ENCODE data around the gene PRDM16.

PRDM16 gene

DNA sequence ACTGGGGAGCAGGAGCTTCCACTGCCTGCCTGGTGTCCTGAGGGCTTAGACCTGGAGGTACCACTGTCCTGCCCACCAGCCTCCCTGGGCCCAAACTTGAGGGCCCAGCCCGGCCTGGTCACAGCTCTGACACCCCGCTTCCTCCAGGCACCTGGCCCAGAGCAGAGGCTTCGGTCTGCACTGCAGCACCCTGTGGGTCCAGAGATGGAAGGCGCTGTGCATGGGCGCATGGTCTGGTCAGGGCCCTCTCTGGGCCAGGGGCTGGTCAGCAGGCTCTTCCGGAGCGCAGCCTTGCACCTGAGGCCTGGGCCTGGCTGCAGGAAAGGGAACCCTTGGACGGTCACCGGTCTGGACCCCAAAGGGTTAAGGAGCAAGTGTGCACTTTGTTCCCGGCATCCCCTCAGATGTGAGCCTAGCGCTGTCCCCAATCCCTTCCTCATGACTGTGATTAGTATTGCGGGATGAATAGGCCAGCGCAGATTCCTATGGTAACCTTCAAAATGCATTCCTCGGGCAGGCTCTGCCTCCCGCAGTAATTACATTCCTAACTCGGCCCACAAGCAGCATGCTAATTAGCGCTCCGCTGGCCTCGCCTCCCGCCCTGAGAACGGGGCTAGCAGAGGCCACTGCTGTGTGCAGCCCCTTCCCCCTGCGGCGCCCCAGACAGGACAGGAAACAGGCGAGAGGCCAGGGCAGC is 36.3 kb downstream of the PRDM16 start:
- DNase-seq, result peak in 4 of 14 donors; percentile 11 to 27 (median 20)

DNA sequence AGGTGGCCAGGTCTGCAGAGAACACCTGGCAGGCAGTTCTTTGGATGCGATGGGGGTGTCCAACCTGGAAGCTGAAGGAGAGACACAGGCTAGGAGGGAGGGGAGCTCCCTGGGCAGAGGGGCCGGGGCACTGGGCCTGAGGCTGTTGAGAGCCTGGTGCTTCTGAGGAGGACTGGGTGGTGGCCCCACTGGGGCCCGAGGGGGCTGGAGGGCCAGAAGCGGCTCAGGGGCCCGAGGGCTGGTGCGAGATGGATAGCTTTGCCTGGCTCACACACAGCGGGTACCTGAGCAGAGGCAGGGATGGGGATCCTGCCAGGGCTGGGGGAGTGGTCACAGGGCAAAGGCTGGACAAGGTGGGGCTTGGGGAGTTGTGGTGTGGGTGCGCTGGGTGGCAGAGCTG is 37.2 kb downstream of the PRDM16 start:
- DNase-seq, result no peak

GRCh38 chr1:3107201-3107600 is 38.2 kb downstream of the PRDM16 start:
- no peak for DNase-seq

DNA sequence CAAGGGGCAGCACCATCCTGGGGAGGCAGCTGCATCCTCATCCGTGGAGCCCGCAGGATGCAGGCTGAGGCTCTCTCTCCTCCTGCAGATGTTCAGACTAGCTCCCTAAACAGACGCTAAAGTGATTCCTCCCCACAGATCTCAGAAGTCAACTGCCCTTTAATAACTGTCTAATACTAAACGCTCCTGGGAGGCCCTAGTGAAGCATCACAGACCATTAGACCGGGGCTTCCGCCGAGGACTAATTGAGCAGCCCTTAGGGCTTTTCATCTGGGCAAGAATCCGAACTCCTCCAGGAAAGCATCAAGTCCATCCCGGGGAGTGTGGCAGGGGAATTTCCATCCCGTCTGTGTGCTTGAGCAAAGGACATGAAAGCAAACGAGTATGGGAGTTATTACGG is 40.4 kb downstream of the PRDM16 start:
- DNase-seq, result no peak

GRCh38 chr1:3111348-3112021 is 42.5 kb downstream of the PRDM16 start:
- DNase-seq, result no peak

- no peak for DNase-seq
These were observed 43.5 kb downstream of the PRDM16 start for GRCh38 chr1:3112526-3112925.

GRCh38 chr1:3113047-3113740 is 44.2 kb downstream of the PRDM16 start:
- DNase-seq, result no peak

GRCh38 chr1:3113741-3114056 is 44.7 kb downstream of the PRDM16 start:
- no peak for DNase-seq

- DNase-seq, result no peak
These were observed 45.2 kb downstream of the PRDM16 start for GRCh38 chr1:3114131-3114744.

- no peak for DNase-seq
These were observed 45.8 kb downstream of the PRDM16 start for GRCh38 chr1:3114846-3115245.

DNA sequence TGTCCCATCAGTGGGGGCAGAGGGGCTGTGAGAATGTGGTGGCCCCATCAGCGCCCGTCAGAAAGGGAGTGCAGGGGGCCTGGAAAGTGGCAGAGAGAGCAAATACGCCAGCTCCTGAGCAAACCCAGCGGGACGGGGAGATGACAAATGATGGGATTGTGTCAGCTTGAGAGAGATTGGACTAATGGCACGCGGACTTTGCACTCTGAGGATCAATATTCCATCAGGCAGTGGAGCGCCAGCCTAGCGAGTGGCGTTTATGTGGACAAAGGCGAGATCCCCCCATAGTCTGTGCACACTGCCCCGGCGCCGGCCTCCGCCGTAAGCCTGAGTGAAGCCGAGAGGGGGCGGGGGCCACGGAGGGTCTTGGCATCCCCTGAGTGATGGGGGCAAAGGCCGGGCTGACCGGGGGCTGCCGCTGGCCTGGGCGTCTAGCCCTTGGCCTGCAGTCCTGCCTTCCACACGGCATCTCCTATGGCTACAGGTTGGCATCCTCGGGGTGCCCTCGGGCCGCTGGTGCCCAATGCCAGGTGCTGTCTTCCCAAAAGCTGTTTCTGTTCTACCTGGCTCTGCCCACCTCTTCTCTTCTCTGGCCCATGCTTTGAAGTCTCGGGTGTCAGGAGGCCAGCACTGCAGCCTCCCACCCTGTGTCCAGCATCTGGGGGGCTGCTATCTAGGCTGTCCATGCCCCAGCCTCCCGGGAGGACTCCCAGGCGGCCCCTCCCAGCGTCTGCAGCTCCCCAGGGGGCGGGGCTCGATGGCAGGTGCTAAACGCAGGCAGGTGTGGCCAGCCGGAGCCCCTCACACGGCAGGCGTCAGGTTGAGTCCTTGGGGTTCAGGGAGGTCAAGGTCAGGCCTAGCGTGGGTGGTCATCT is 46.5 kb downstream of the PRDM16 start:
- DNase-seq, result no peak

DNA sequence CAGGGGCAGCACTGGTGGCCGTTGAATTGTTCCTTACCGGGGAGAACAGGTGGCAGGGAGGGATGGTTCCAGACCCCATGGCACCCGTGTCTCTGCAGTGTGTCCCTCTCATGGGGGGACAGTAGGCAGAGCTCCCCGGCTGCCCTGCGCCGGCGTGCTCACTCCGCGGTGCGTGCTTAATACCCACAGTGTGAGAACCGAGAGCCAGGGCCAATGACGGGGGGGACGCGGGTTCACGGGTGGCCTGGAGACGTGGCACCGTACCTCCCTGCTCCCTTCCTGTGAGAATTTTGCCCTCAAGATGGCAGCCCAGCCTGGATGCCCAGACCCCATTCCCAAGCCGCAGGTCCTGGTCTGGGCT is 47.1 kb downstream of the PRDM16 start:
- DNase-seq, result no peak

- DNase-seq, result no peak
These were observed 47.6 kb downstream of the PRDM16 start for GRCh38 chr1:3116560-3116959.

DNA sequence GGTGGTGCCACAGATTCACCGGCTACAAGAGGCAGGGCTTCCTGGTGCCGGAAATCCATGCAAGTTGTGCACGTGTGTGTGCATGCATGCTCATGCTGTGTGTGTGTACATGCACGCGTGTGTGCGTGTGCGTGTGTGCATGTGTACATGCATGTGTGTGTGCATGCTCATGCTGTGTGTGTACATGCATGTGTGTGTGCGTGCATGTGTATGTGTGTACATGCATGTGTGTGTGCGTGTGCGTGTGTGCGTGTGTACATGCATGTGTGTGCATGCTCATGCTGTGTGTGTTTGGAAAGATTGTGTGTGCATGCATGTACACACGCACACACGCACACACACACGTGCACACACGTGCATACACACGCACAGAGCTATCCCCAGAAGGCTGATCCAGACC is 48.9 kb downstream of the PRDM16 start:
- no peak for DNase-seq

DNA sequence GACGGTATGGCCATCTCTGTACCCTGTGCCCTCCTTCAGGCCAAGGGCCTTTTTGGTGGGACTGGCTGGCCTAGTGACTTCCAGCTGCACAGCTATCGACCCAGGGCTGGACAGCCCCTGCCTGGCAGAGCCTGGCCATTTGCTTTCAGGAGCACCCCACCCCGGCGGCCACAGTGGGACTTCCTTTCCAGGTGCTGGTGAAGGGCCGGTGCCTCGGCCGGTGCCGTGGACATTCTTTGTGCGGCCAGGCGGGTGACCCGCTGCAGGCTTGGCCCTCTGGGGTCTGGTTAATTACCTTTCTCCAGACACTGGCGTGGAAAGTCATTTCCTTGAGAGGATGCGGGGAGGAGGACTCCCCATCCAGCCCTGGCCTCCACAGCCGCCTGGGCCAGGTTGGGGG is 50.1 kb downstream of the PRDM16 start:
- DNase-seq, result no peak

DNA sequence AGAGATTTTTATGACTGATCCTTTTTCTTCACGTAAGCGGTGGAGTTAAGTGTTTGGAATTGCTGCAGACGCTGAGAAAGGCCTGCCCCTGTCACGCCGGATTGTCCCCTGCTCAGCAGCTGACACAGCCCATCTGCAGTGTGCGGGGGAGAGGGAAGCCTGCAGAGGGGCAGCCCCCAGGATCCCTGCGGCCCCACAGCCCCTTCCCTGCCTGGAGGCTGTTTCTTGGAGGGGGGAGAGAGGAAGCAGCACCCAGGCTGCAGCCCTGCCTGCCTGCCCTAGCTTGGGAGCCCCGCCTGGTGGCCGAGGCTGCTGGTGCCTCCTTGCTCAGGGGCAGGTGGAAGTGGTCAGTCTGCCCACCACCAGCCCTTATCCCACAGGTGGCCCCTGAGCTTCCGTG is 50.7 kb downstream of the PRDM16 start:
- no peak for DNase-seq

DNA sequence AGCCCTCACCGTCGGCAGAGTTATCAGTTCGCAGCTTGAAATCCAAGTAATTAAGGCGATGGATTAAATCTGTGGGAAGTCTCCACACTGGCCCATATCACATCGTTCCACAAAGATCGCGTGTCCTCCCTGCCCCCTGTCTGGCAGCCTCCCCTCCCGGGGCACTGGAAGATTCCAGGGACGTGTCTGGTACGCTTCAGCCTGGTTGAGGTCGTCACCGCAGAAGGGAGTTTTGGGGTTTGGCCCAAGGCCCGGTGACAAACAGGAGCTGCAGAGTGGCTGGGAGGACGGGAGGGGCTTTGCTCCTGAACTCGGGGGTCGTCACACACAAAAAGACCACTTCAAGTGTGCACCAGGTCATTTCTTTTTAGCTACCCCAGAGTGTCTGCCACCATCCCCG is 51.1 kb downstream of the PRDM16 start:
- no peak for DNase-seq

GRCh38 chr1:3120994-3121393 is 52.0 kb downstream of the PRDM16 start:
- DNase-seq, result no peak

DNA sequence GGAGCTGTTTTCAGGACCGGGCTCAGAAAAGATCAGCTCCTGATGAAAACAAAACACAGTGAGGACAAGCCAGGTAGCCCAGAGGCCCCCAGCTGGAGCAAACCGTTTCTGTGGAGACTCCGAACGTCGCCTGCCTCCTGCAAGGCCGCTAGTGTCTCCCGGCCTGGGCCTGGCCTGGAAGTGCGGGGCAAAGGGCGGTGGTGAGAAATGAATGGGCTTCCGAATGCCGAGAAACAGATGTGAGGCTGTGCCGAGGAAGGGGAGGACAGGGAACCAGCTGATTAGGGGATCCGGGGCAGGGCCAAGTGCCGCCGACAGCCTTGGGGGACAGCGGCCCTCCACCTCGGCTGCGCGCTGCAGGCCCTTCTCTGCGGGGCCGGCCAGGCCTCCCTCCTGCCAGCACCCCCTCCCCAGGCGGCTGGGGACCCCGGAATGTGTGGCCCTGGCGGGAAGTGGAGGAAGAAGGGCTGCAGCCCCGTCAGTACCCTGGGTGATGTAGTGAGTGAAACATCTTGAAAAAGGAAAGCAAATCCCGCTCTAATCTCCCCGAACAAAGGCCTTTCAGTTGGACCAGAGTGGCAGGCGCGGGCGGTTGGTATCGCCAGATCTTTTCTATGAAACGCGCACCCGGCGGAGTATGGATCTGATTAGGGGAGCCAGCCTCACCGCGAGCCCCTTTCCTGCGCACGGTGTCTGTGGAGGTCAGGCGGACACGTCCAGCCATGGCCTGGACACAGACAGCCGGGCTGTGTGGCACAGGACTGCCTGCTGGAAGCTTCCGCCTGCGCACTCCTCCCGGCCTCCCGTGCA is 52.6 kb downstream of the PRDM16 start:
- DNase-seq, result no peak

- no peak for DNase-seq
These were observed 53.3 kb downstream of the PRDM16 start for GRCh38 chr1:3122311-3122710.

DNA sequence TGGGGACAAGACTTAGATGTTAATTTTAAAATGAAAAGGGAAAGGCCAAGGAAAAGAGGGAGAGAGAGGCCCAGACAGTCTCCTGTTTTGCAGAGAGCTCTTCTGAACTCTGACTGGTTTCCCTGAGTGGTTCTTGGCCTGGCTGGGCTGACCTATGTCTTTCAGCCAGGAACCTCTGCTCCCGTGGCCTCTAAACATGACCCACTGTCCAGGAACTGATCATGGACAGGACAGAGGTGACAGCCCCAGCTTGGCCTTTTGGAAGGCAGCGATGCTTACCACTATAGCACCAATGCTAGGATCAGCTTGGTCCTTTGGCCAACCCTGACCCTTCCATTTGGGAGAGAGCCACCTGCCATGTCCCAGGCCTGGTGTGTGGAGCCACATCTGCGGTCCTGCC is 55.2 kb downstream of the PRDM16 start:
- DNase-seq, result no peak

GRCh38 chr1:3125078-3125477 is 56.1 kb downstream of the PRDM16 start:
- peak in 2 of 14 donors; percentile 8 to 82 for DNase-seq

Data from C1 segment of cervical spinal cord (tissue), 14 donors.